GM18907 (cell line): Measurements from ENCODE around the gene ADAMTS19.

ENCODE experiments used
- ATAC-seq: cut with Tn5 transposase; IDR thresholded peaks from one replicate; pipeline ENCODE4 v1.9.1; 2021; ENCODE audit warnings: mild to moderate bottlenecking, moderate library complexity; ENCODE audit not compliant: unreplicated experiment

Gene ADAMTS19

GRCh38 chr5:129763651-129764050 lies 303.6 kb downstream of the ADAMTS19 start:
- no peak for ATAC-seq

DNA sequence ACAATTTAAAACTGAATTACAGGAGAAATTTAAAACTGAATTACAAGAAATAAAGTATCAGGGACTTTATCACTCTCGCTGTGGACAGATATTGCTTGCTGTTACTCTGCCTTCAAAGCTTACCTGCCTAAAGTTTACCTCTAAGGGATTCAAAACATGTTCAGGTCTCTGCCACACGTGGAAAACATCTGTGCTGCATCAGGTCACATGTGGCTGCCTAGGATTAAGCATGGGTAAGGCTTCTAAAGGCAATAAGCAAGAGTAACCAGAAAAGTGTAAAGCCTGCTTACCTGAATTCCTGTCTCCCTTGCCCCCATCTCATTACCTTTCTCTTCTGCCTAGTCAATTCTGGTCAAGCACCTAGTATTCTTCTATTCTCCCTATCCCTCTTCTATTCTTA lies 306.7 kb downstream of the ADAMTS19 start:
- no peak for ATAC-seq

DNA sequence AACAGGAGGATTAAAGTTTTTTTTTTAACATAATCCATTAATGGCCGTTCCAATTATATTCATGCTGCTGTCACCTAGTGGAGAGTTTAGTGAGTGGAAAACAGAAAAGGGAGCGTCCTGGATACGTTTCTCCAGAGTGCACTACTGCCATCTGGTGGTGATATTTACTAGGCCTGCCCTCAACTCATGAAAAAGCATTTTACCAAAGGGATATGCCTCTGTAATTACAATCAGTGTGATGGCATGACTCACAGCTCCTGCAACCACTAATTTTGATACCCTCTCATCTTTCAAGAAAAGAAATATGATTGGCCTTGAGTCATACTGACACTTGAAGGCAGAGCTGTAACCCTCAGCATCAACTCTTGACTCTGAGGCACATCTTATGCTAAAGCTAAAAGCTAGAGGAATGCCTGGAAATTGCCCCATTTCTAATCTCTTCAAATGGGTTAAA lies 307.9 kb downstream of the ADAMTS19 start:
- peak; percentile 95 for ATAC-seq

DNA sequence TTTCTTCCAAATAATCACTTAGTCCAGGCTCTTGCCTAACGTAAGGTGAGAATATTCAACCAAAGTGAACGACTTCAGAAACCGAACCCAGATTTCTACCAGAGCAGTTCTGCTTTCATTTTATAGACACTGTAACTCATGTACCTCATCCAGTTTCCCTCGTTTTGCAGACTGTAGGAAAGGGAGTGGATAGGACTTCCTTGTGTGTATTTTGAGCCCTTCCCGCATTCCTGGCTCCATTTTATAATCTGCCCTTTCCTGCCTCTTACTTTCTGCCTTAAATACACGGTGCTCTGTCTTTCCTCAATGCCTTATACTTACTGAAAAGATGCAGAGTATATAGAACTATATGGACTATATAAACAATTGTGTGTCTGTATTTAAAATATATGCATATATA lies 308.6 kb downstream of the ADAMTS19 start:
- ATAC-seq: no peak

- ATAC-seq: no peak
Measured at GRCh38 chr5:129770024-129770820, 310.1 kb downstream of the ADAMTS19 start.

GRCh38 chr5:129771058-129771838 lies 311.1 kb downstream of the ADAMTS19 start:
- peak; percentile 77 for ATAC-seq

DNA sequence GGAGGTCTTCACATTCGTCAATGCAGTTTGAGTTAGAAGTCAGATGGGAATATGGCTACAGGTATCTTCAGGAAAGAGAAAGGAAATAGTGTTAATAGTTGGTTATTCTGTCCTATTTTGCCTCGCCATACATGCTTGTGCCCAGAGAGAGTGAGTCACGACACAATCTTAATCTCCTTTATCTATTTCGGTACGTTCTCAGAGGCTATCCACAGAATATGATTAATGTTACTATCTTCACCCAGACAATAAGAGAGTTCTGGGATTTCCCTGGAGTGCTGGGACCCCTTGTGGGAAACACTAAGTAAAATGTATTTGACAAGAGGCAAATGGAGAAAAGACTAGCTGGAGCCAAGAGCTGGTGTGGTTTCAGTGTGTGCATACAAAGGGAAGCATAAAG lies 313.3 kb downstream of the ADAMTS19 start:
- ATAC-seq: no peak

- no peak for ATAC-seq
Measured at GRCh38 chr5:129781594-129781993, 321.5 kb downstream of the ADAMTS19 start.
